IMR-90 (cell line): ENCODE measurements around the gene EFEMP2. TPM values are rescaled to one million over a fixed set of nuclear protein-coding genes. Genes with fewer than 3 reads are reported as not detected.

ENCODE experiments used
- ATAC-seq: fragments of 200-7000 bp; cut with Tn5 transposase; 2 replicates; pipeline ENCODE4 v1.9.1; 2020; ENCODE audit warnings: low read depth, mild to moderate bottlenecking, moderate library complexity
- BruUV-seq: library from RNA; stranded (reverse); fragments of 400-500 nt; replicated peaks from 2 replicates; lab custom pipeline; 2021; lab: Mats Ljungman, UMichigan
- CTCF ChIA-PET: fragments of 300-600 bp; formaldehyde crosslinking; extraction: SDS; loops from one replicate; lab custom pipeline; 2021; ENCODE audit warnings: antibody characterized with exemption; lab: Yijun Ruan, JAX
- POLR2A ChIA-PET: fragments of 300-600 bp; sonication (Branson Sonifier 250); formaldehyde crosslinking; loops from one replicate; lab custom pipeline; 2022; ENCODE audit warnings: antibody characterized with exemption; ENCODE audit not compliant: unreplicated experiment; lab: Charles Lee
- DNase-seq: peaks from one replicate; pipeline ENCODE4 v3.0.0; 2013
- H2AFZ ChIP-seq: replicated peaks from 2 replicates; pipeline ENCODE3; 2013; ENCODE audit warnings: low read length, mild to moderate bottlenecking; ENCODE audit not compliant: poor library complexity
- H2AK5ac ChIP-seq: 2 replicates; pipeline ENCODE4 v1.6.1; 2013; ENCODE audit warnings: low read depth, low read length, inconsistent platforms
- H2AK9ac ChIP-seq: replicated peaks from 2 replicates; pipeline ENCODE3; 2013; ENCODE audit warnings: mild to moderate bottlenecking, low read depth, low read length, moderate library complexity; ENCODE audit not compliant: poor library complexity
- H2BK120ac ChIP-seq: 2 replicates; pipeline ENCODE4 v1.6.1; 2013; ENCODE audit warnings: low read depth, low read length, inconsistent platforms
- H2BK15ac ChIP-seq: 3 replicates; pipeline ENCODE4 v1.6.1; 2013; ENCODE audit warnings: low read depth, low read length, inconsistent platforms
- H2BK20ac ChIP-seq: 2 replicates; pipeline ENCODE4 v1.6.1; 2013; ENCODE audit warnings: low read depth, mild to moderate bottlenecking, inconsistent platforms, low read length, moderate library complexity
- H2BK5ac ChIP-seq: 2 replicates; pipeline ENCODE4 v1.6.1; 2013; ENCODE audit warnings: mild to moderate bottlenecking, low read depth, low read length, inconsistent platforms; ENCODE audit not compliant: poor library complexity, severe bottlenecking
- H3K14ac ChIP-seq: replicated peaks from 2 replicates; pipeline ENCODE4 v1.6.1; 2013; ENCODE audit warnings: low read depth, low read length, inconsistent platforms
- H3K18ac ChIP-seq: 2 replicates; pipeline ENCODE4 v1.6.1; 2013; ENCODE audit warnings: low read depth, low read length, control low read depth
- H3K23ac ChIP-seq: 2 replicates; pipeline ENCODE4 v1.6.1; 2013; ENCODE audit warnings: low read depth, low read length, inconsistent platforms
- H3K27ac ChIP-seq: 2 replicates; pipeline ENCODE4 v1.5.1; 2013; ENCODE audit warnings: mild to moderate bottlenecking, control low read depth, low read length; ENCODE audit not compliant: insufficient read depth
- H3K27me3 ChIP-seq: 2 replicates; pipeline ENCODE4 v1.6.1; 2013; ENCODE audit warnings: low read length; ENCODE audit not compliant: control insufficient read depth, insufficient read depth
- H3K36me3 ChIP-seq: 2 replicates; pipeline ENCODE4 v1.6.1; 2013; ENCODE audit warnings: low read length, mixed read lengths; ENCODE audit not compliant: control insufficient read depth, insufficient read depth
- H3K4ac ChIP-seq: 2 replicates; pipeline ENCODE4 v1.6.1; 2013; ENCODE audit warnings: low read depth, low read length, inconsistent platforms
- H3K4me1 ChIP-seq: 2 replicates; pipeline ENCODE4 v1.6.1; 2013; ENCODE audit warnings: low read length, mixed read lengths; ENCODE audit not compliant: control insufficient read depth, insufficient read depth
- H3K4me2 ChIP-seq: 2 replicates; pipeline ENCODE4 v1.6.1; 2013; ENCODE audit warnings: low read depth, mild to moderate bottlenecking, control low read depth, low read length, moderate library complexity
- H3K4me3 ChIP-seq: 2 replicates; pipeline ENCODE4 v1.5.1; 2013; ENCODE audit warnings: low read depth, mild to moderate bottlenecking, control low read depth, low read length, moderate library complexity; ENCODE audit not compliant: insufficient read depth
- H3K56ac ChIP-seq: 2 replicates; pipeline ENCODE4 v1.6.1; 2013; ENCODE audit warnings: low read length, inconsistent platforms; ENCODE audit not compliant: insufficient read depth; ENCODE audit errors: extremely low read depth
- H3K79me1 ChIP-seq, 2 experiments: 2 replicates each; pipeline ENCODE4 v1.6.1; 2013; ENCODE audit warnings: low read length in 2 of 2, inconsistent platforms in 1 of 2, low read depth in 1 of 2
- H3K9ac ChIP-seq: 2 replicates; pipeline ENCODE4 v1.6.1; 2013; ENCODE audit warnings: low read depth, low read length, control low read depth
- H3K9me1 ChIP-seq: 2 replicates; pipeline ENCODE4 v1.6.1; 2013; ENCODE audit warnings: low read length, inconsistent platforms; ENCODE audit not compliant: insufficient read depth
- H3K9me3 ChIP-seq: 2 replicates; pipeline ENCODE4 v1.6.1; 2013; ENCODE audit warnings: low read length; ENCODE audit not compliant: control insufficient read depth, insufficient read depth
- H4K20me1 ChIP-seq: 2 replicates; pipeline ENCODE4 v1.6.1; 2013; ENCODE audit warnings: low read length, inconsistent platforms; ENCODE audit not compliant: insufficient read depth
- H4K5ac ChIP-seq: 2 replicates; pipeline ENCODE4 v1.6.1; 2013; ENCODE audit warnings: mild to moderate bottlenecking, low read depth, low read length, control low read depth
- H4K8ac ChIP-seq, 2 experiments: 2 replicates each; pipeline ENCODE4 v1.6.1; 2013; ENCODE audit warnings: low read depth in 2 of 2, low read length in 2 of 2, control low read depth in 1 of 2, inconsistent platforms in 1 of 2
- H4K91ac ChIP-seq: 2 replicates; pipeline ENCODE4 v1.6.1; 2013; ENCODE audit warnings: low read depth, low read length, inconsistent platforms; ENCODE audit not compliant: insufficient read depth
- BHLHE40 ChIP-seq: fragments of 150-350 bp; IDR thresholded peaks from 2 replicates; pipeline ENCODE4 v1.6.1; 2016; ENCODE audit warnings: mild to moderate bottlenecking, low read depth, low read length
- CEBPB ChIP-seq: IDR thresholded peaks from 2 replicates; pipeline ENCODE4 v1.6.1; 2012; ENCODE audit warnings: low read depth, low read length, improper control_type of control experiment
- CHD1 ChIP-seq: IDR thresholded peaks from 2 replicates; pipeline ENCODE4 v1.6.1; 2012; ENCODE audit warnings: low read depth, low read length, improper control_type of control experiment
- MXI1 ChIP-seq: IDR thresholded peaks from 2 replicates; pipeline ENCODE4 v1.6.1; 2012; ENCODE audit warnings: low read depth, mild to moderate bottlenecking, low read length, moderate library complexity, borderline replicate concordance
- POLR2A ChIP-seq: IDR thresholded peaks from 2 replicates; pipeline ENCODE4 v1.6.1; 2012; ENCODE audit warnings: mild to moderate bottlenecking, low read depth, low read length
- RAD21 ChIP-seq: IDR thresholded peaks from 2 replicates; pipeline ENCODE4 v1.6.1; 2012; ENCODE audit warnings: low read length, improper control_type of control experiment
- RCOR1 ChIP-seq: IDR thresholded peaks from 2 replicates; pipeline ENCODE4 v1.6.1; 2012; ENCODE audit warnings: mild to moderate bottlenecking, low read length, improper control_type of control experiment; ENCODE audit not compliant: insufficient replicate concordance
- RFX5 ChIP-seq: IDR thresholded peaks from 2 replicates; pipeline ENCODE4 v1.8.0; 2012; ENCODE audit warnings: low read depth, mild to moderate bottlenecking, low read length, moderate library complexity
- SMC3 ChIP-seq: fragments of 150-350 bp; IDR thresholded peaks from 2 replicates; pipeline ENCODE4 v1.6.1; 2016; ENCODE audit warnings: low read depth, mild to moderate bottlenecking, antibody characterized with exemption, low read length, moderate library complexity
- WGBS, 2 experiments: methylation state at CpG; one replicate each; pipeline versions ENCODE4 v1.1.5 to v1.1.7; 2013; ENCODE audit warnings: missing lambda C conversion rate in 2 of 2; ENCODE audit not compliant: insufficient read length in 1 of 2; ENCODE audit errors: extremely low coverage in 2 of 2; 5-methylcytosine and 5-hydroxymethylcytosine counted together
- dilution Hi-C: fragments of 300-500 bp; cut with HindIII; formaldehyde crosslinking; loops from one replicate; pipeline ENCODE4 v1.14.3; 2018; ENCODE audit warnings: low sequenced_read_pairs; ENCODE audit not compliant: unreplicated experiment
- in situ Hi-C: fragments of 300-500 bp; cut with MboI; formaldehyde crosslinking; loops from 3 replicates; pipeline ENCODE4 v1.14.3; 2019; ENCODE audit warnings: low sequenced_read_pairs, inconsistent platforms, mixed read lengths
- intact Hi-C: fragments of 100-400 bp; cut with micrococcal nuclease; formaldehyde crosslinking; loops from 2 replicates; pipeline ENCODE4 v1.10.0; 2022
- polyA plus RNA-seq, 3 experiments: library from polyadenylated mRNA; depleted of rRNA; stranded (reverse); fragments of >200 nt; gene quantifications; 2 replicates each; pipeline ENCODE4 v1.2.3, GENCODE V29; 2012; ENCODE audit warnings: low replicate concordance in 1 of 3
- total RNA-seq: library from RNA; depleted of rRNA; stranded (reverse); fragments of >200 nt; gene quantifications from 2 replicates; pipeline ENCODE4 v1.2.3, GENCODE V29; 2012
- TF ChIP-seq, protein P1 (sequence below): conservative IDR thresholded peaks from 2 replicates; pipeline ENCODE4 v1.5.1; 2012; ENCODE audit warnings: mild to moderate bottlenecking, low read depth, low read length, improper control_type of control experiment
- TF ChIP-seq, protein P2 (sequence below): fragments of 150-350 bp; IDR thresholded peaks from 2 replicates; pipeline ENCODE4 v1.6.1; 2017; ENCODE audit warnings: mild to moderate bottlenecking, antibody characterized with exemption, low read length, low read depth
- TF ChIP-seq, protein P3 (sequence below): fragments of 150-350 bp; IDR thresholded peaks from 2 replicates; pipeline ENCODE4 v1.6.1; 2016; ENCODE audit warnings: low read depth, mild to moderate bottlenecking, low read length, moderate library complexity, borderline replicate concordance

The EFEMP2 gene
- total and polyA plus RNA-seq, 2 of the 4 experiments (the other 2 are of a cell fraction): 62.7 to 431 TPM

DNA sequence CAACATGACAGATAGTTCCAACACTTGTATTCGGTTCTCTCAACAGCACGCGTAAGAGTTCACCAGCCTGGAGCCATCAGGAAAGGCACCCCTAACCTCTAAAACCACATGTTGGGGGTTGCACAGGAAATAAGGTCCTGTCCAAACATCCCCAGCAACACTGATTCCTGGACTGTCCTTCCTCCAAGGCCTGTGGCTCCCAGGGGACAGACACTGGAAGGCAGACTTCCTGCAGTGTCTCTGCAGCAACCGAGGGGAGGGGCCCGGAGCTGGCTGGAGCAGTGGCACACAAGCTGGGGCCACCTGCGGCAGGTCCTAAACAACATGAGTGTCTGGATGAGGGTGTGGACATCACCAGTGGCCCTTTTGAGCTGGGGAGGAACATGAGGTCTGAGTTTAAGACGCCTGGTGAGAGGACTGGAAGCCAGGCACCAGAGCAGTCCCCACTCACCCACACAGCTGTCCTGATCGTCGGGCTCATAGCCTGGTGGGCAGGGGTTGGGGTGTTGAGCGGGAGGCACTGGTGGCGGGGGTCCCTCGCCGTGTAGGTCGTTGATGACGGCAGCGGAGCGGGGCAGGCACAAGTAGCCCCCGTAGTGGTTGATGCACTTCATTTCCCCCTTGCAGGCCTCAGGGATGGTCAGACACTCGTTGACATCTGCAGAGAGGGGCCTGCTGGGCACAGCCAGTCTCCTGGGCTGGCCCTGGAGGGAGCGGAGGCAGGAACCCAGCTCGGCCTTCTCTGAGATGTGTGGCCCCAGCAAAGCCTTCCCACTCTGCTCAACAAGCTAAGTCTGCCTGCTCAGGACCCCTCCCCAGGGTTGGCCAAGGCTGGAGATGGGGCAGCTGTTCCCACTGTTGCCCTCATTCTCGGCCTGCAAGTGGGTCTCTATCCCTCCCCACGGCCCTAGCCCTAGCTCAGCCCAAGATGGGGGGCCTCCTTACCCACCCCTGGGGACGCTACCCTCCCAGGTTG, 1.6 kb downstream of the EFEMP2 start:
- ChIA-PET CTCF (interaction anchor here (1.2 to 2.1 kb wide), 2 partner anchors 14 to 17 kb away, joined by 8 to 9 read pairs; partner anchors contain the start of gene FIBP), POLR2A (interaction anchor here (0.5 to 1.4 kb wide), 7 partner anchors 8 to 19 kb away, joined by 3 to 7 read pairs (median 4); partner anchors contain the start of genes CCDC85B and FIBP)
- H3K18ac ChIP-seq: no peak overlapping the region; the same call in 1 of the 2 replicates
- ATAC-seq (no peak), DNase-seq (no peak)
- H2BK20ac ChIP-seq: no peak overlapping the region
- H3K36me3 ChIP-seq: peaks cover 49% of the 10 kb centered on the region
- peaks cover 35% of the 10 kb centered on the region for H4K20me1 ChIP-seq
- no peak for TF ChIP-seq SMC3
- TF ChIP-seq, protein P1, sequence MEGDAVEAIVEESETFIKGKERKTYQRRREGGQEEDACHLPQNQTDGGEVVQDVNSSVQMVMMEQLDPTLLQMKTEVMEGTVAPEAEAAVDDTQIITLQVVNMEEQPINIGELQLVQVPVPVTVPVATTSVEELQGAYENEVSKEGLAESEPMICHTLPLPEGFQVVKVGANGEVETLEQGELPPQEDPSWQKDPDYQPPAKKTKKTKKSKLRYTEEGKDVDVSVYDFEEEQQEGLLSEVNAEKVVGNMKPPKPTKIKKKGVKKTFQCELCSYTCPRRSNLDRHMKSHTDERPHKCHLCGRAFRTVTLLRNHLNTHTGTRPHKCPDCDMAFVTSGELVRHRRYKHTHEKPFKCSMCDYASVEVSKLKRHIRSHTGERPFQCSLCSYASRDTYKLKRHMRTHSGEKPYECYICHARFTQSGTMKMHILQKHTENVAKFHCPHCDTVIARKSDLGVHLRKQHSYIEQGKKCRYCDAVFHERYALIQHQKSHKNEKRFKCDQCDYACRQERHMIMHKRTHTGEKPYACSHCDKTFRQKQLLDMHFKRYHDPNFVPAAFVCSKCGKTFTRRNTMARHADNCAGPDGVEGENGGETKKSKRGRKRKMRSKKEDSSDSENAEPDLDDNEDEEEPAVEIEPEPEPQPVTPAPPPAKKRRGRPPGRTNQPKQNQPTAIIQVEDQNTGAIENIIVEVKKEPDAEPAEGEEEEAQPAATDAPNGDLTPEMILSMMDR: no peak
- no peak for TF ChIP-seq BHLHE40
- TF ChIP-seq RAD21: no peak
- no peak; the same call in 1 of the 2 replicates for TF ChIP-seq POLR2A
- TF ChIP-seq, protein P2, sequence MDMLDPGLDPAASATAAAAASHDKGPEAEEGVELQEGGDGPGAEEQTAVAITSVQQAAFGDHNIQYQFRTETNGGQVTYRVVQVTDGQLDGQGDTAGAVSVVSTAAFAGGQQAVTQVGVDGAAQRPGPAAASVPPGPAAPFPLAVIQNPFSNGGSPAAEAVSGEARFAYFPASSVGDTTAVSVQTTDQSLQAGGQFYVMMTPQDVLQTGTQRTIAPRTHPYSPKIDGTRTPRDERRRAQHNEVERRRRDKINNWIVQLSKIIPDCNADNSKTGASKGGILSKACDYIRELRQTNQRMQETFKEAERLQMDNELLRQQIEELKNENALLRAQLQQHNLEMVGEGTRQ: no peak
- TF ChIP-seq RFX5: no peak
- no peak for TF ChIP-seq CHD1
- no peak for TF ChIP-seq CEBPB
- TF ChIP-seq RCOR1: no peak
- TF ChIP-seq, protein P3, sequence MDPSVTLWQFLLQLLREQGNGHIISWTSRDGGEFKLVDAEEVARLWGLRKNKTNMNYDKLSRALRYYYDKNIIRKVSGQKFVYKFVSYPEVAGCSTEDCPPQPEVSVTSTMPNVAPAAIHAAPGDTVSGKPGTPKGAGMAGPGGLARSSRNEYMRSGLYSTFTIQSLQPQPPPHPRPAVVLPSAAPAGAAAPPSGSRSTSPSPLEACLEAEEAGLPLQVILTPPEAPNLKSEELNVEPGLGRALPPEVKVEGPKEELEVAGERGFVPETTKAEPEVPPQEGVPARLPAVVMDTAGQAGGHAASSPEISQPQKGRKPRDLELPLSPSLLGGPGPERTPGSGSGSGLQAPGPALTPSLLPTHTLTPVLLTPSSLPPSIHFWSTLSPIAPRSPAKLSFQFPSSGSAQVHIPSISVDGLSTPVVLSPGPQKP: no peak
- TF ChIP-seq MXI1: no peak
- peak overlapping the region; percentile 98 for H3K9ac ChIP-seq
- H4K8ac ChIP-seq: peak overlapping the region; percentile 73; a peak in 3 of 4 replicates
- H3K56ac ChIP-seq: 0 out of 2 replicates have a peak overlapping the region, but pooled peaks have one; percentile 88
- peaks cover 14% of the 10 kb centered on the region for H3K4me1 ChIP-seq
- no peaks in the 10 kb centered on the region for H3K9me3 ChIP-seq
- peak overlapping the region; percentile 99 for H2AK9ac ChIP-seq
- BruUV-seq: no TSS peak
- peak overlapping the region; percentile 98 for H3K27ac ChIP-seq
- no peak overlapping the region for H2BK120ac ChIP-seq
- peak overlapping the region; percentile 93 for H3K23ac ChIP-seq
- peak overlapping the region; percentile 97 for H3K14ac ChIP-seq
- H2AFZ ChIP-seq: peak overlapping the region; percentile 76
- intact Hi-C loops: no loop called here
- no peaks in the 10 kb centered on the region for H3K27me3 ChIP-seq
- in situ Hi-C loops: no loop called here
- dilution Hi-C loops: no loop called here
- H2BK5ac ChIP-seq: peak overlapping the region; percentile 97
- H3K4me2 ChIP-seq: peak overlapping the region; percentile 96
- no peak overlapping the region for H2BK15ac ChIP-seq
- peak overlapping the region; percentile 81; the same call in 1 of the 2 replicates for H4K91ac ChIP-seq
- peak overlapping the region; percentile 87 for H2AK5ac ChIP-seq
- WGBS, 2 experiments: 82% methylated on average over 6 of the region's 24 CpGs; no CpG with 5 or more reads in 1 of the 2 experiments
- peak overlapping the region; percentile 33; the same call in 1 of the 2 replicates for H4K5ac ChIP-seq
- 0 out of 2 replicates have a peak, but pooled peaks cover 5% of the 10 kb centered on the region for H3K9me1 ChIP-seq
- H3K79me1 ChIP-seq: peaks cover 18 to 62% of the 10 kb centered on the region in 2 experiments
- peak overlapping the region; percentile 97 for H3K4ac ChIP-seq
- H3K4me3 ChIP-seq: peak overlapping the region; percentile 89
